AG04449 (cell line): Measurements from ENCODE around the gene USF2.

Source experiments
- CTCF ChIA-PET: fragments of 350-600 bp; formaldehyde crosslinking; extraction: SDS; loops from one replicate; lab custom pipeline; 2021; ENCODE audit warnings: antibody characterized with exemption; lab: Yijun Ruan, JAX
- POLR2A ChIA-PET: fragments of 400-600, 350-600 bp; formaldehyde crosslinking; extraction: SDS; loops from one replicate; lab custom pipeline; 2020; ENCODE audit warnings: antibody characterized with exemption, inconsistent platforms; lab: Yijun Ruan, JAX
- DNase-seq: peaks from one replicate; pipeline ENCODE4 v3.0.0-alpha.2; 2010; ENCODE audit warnings: low read depth, low spot score
- H3K4me3 ChIP-seq: 2 replicates; pipeline ENCODE4 v1.5.1; 2011; ENCODE audit warnings: low read depth, mild to moderate bottlenecking, control low read depth, low read length
- CTCF ChIP-seq: IDR thresholded peaks from one replicate; pipeline ENCODE4 v1.5.1; 2011; ENCODE audit warnings: mild to moderate bottlenecking, moderate library complexity, low read length, control low read depth, inconsistent platforms; ENCODE audit not compliant: insufficient read depth; ENCODE audit errors: missing control alignments

USF2 gene

GRCh38 chr19:35267818-35268535, 785 bp upstream of the USF2 start:
- no peak for TF ChIP-seq CTCF
- H3K4me3 ChIP-seq: peak overlapping the region; percentile 82
- CTCF ChIA-PET: interaction anchor here (1.5 to 1.6 kb wide), 2 partner anchors 13 to 126 kb away, joined by 3 to 8 read pairs; no protein-coding TSS in a partner anchor
- DNase-seq: no peak
- POLR2A ChIA-PET: interaction anchor here (0.6 kb wide), 1 partner anchor 18 kb away, joined by 3 read pairs; no protein-coding TSS in a partner anchor

GRCh38 chr19:35269438-35270117, 816 bp downstream of the USF2 start:
- H3K4me3 ChIP-seq: peak overlapping the region; percentile 64
- peak; percentile 62 for TF ChIP-seq CTCF
- ChIA-PET POLR2A (no interaction called here), CTCF (interaction anchor here (0.8 to 1.6 kb wide), 7 partner anchors 8 to 203 kb away, joined by 3 to 8 read pairs (median 3); partner anchors contain the start of gene FXYD5)
- DNase-seq: no peak

GRCh38 chr19:35270381-35270811, 1.6 kb downstream of the USF2 start:
- TF ChIP-seq CTCF: no peak
- POLR2A ChIA-PET: no interaction called here
- H3K4me3 ChIP-seq: no peak overlapping the region
- CTCF ChIA-PET: interaction anchor here (0.8 to 1.6 kb wide), 6 partner anchors 11 to 204 kb away, joined by 3 to 5 read pairs (median 3); partner anchors contain the start of genes FXYD5 and HAMP
- DNase-seq: no peak

GRCh38 chr19:35271546-35271945, 2.8 kb downstream of the USF2 start:
- CTCF ChIA-PET: no interaction called here
- POLR2A ChIA-PET: no interaction called here
- DNase-seq: no peak
- no peak for TF ChIP-seq CTCF
- no peak overlapping the region for H3K4me3 ChIP-seq

GRCh38 chr19:35272122-35272719, 3.5 kb downstream of the USF2 start:
- TF ChIP-seq CTCF: no peak
- DNase-seq: no peak
- ChIA-PET POLR2A (no interaction called here), CTCF (no interaction called here)
- H3K4me3 ChIP-seq: no peak overlapping the region
